ENCODE measurements around the gene NOD1. TPM values are rescaled to one million over a fixed set of nuclear protein-coding genes. Genes with fewer than 3 reads are reported as not detected.

The NOD1 gene
- total RNA-seq, 1 donor from 2014 or later: 3.1 TPM

DNA sequence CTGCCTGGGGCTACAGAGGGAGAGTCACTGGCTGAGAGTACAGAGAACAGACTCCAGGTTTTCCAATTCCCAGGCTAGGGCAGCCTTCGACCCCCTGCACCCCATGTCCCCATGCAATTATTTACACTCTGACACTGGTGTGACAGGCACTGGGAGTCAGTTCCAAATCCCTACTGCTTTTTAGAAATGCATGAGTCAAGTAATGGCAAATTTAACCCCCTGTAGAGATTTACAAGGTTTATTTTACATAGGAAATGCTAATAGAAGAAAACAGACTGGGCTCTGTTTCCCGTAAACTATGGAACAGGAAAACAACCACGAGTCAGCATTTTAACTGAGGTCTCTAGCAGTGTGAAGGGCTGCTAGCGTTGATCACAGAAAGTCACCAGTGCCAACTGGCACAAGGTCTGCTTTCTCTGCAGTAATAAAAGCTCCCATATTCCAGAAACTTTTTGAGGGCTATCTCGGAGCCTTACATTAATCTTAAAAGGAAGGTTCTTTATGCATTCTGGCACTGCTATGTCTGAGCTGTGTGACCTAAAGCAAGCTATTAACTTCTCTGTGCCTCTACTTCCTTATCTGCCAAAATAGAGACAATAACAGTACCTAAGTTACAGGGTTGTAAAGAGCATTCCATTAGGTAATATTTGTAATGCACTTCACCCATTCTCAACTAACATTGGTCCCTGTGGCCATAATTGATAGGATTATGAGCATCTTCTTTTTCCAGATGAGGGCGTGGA lies 28.2 kb downstream of the NOD1 start:
- DNase-seq (ENCODE audit: low read depth): no peak

DNA sequence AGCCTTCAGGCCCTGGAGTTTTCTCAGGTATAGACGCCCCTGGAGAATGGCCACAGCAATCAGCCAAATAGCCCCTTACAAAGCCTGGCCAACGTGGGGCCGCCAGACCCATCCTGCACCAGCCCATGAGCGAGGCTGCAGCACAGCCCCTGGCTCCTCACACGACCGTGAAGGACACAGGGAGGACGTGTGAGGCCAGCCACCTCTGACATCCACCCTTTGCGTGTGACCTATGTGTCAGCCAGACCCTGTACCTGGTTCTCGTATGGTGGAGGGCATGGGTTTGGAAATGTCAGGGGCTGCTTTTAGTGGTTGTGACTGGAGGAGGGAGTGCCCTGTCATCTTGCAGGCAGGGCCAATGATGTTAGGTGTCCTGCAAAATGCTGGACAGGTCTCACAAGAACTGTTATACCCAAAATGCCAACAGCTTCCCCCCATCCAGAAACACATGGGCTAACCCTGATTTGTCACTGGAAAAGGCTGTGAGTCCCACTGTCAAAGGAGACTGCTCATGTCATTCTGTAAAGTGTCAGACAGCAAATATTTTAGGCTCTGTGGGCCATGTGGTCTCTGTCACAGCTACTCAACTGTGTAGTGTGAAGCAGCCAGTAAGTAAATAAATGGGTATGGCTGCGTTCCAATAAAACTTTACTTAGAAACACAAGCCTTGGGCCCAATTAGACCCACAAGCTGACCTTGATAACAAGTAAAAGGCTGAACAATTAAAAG lies 30.0 kb downstream of the NOD1 start:
- DNase-seq (ENCODE audit: low read depth): no peak

GRCh38 chr7:30447466-30447865 lies 31.1 kb downstream of the NOD1 start:
- no peak for DNase-seq (ENCODE audit: low read depth)

- DNase-seq (ENCODE audit: low read depth): no peak
Measured at GRCh38 chr7:30446266-30446665, 32.3 kb downstream of the NOD1 start.

- peak; percentile 70 for DNase-seq (ENCODE audit: low read depth)
Measured at GRCh38 chr7:30445770-30446169, 32.8 kb downstream of the NOD1 start.

DNA sequence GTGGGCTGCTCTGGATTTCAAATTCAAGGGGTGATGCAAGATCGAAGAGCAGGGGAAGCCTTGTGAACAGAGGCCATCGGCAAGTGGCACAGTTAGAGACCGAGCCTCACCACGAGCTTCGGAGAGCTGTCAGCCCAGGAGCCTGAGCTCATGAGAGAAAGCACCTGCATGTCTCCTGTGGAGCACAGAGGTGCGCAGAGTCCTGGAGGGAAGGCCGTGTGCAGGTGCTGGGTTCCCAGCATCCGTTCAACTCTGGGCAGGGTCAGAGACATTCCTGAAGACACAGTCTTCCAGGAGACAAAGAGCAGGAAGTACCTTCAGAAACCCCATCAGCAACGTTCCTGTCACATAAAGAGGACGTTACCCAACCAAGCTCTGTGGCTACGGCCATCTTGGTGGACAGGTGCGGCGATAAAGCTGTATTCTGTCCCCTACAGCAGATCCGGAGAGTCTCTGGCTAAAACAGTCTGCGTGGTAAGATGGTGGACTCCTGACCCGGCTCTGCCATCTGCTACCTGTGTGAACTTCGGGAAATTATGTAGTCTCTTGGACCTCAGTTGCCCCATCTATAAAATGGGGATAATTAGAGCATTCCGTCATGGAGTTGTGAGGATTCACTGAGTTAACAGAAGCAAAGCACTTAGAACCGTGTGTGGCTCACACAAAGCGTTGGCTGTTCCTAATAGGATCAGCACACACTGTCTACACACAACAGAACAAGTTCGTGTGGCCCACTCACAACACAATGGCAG lies 40.6 kb downstream of the NOD1 start:
- no peak for DNase-seq (ENCODE audit: low read depth)

DNA sequence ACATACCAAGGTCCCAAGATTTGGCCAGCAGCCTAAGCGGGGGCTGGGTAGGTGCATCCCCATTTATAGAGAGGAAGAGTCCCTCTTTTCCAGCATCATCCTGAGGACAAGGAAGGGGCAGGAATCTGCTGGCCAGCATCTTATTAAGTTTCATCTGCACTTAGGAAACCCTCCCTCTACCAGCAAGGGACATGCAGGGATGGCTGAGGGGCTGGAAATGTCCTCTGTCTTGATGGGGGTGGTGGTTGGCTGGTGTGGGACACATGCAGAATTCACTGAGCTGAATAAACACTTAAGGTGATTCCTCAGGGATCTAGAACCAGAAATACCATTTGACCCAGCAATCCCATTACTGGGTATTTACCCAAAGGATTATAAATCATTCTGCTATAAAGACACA lies 42.1 kb downstream of the NOD1 start:
- no peak for DNase-seq (ENCODE audit: low read depth)

GRCh38 chr7:30436046-30436445 lies 42.5 kb downstream of the NOD1 start:
- DNase-seq (ENCODE audit: low read depth): no peak

DNA sequence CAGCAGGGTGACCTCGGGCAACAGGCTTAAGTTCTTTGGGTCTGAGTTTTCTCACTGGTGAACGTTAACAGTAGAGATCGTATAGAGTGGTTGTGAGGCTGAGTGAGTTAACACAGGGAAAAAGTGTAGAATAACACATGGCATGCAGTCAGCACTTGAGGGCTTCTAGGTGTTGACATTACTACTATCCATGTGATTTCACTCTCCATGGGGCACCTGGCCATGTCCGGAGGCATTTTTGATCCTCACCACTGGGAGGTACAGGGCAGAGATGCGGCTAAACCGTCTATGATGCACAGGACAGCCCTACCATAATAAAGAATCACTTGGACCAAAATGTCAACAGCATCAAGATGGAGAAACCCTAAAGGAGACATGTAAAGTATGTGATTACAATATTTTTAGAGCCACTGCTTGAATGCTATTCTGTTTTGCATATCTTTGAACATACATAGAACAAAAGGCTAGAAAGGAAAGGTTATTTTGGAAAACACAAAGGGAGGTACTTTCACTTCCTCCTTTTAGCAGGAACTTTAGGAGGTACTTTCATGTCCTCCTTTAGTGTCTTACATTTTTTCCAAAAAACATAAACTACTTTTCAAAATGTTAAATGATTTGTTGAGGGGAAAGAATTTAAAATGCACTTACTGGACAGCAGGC lies 44.3 kb downstream of the NOD1 start:
- DNase-seq (ENCODE audit: low read depth): no peak

DNA sequence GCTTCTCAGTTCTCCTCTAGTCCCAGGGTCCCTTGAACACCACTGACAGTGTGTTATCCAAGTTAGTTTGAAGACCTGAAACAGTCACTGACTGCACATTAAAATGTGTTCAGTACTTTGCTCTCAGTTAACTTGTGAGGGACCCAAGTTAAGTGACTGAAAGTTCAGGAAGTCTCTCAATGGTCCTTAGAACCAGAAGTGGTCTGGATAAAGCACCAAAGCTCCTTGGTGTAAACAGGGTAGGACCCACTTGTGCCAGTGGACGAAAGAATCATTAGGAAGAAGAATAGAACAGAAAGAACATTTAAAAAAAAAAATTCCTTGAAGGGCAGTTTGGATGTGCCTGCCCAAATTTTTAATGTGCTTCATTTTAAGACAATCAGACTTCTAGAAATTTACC lies 45.1 kb downstream of the NOD1 start:
- DNase-seq (ENCODE audit: low read depth): no peak

- peak; percentile 71 for DNase-seq (ENCODE audit: low read depth)
Measured at GRCh38 chr7:30433082-30433481, 45.5 kb downstream of the NOD1 start.

DNA sequence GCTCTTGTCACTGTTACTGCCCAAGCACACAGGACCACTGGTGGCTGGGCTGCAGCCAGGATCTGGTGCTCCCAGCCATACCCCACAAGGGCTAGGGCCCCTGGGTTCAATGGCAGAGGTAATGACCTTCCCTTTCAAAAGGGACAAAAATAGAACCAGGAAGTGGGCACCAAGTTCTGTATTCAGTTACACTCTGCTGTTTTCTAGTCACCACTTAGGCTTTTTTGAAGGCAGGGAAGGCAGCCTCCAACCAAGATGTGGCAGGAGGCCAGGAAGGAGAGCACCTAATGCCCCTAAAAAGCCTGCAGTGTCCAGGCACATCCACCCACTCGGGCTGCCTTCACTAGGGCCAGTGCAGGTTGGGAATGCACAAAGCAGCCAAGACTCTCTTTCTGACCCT lies 47.8 kb downstream of the NOD1 start:
- peak; percentile 16 for DNase-seq (ENCODE audit: low read depth)

DNA sequence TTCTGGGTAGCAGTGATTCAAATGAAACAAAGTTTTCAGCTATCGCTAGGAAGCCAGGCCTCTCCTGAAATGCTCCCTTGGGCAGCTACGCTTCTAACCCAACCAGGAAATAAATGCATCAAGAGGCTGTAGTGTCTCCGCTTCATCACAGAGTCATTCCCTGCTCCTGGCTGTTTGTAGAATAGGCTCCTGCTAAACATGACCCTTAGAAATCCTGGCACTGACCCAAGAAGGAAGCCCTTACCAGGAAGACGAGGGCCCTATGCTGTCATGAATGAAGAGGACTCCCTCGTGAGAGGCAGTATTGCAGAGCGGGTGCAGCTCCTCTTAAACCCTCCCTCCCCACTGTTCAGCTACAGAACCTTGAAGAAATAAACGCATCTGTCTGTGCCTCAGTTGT lies 48.3 kb downstream of the NOD1 start:
- DNase-seq (ENCODE audit: low read depth): peak; percentile 52

DNA sequence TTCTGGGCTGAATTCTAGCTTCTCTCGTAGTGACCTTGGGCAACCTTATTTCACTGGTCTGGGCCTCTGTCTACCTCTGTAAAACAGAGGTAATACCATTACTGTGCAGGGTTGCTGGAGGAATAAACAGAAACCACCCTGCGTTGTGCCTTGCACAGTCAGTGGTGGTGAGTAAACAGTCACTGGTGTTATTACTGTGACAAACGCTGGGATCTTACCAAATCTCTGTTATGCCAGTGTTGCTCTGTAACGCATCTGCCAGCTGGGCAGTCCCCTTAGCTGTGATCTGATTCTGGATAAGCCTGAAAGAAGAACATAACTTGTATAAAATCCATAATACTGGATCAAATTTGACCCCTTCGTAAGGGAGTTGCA lies 49.4 kb downstream of the NOD1 start:
- DNase-seq (ENCODE audit: low read depth): no peak

DNA sequence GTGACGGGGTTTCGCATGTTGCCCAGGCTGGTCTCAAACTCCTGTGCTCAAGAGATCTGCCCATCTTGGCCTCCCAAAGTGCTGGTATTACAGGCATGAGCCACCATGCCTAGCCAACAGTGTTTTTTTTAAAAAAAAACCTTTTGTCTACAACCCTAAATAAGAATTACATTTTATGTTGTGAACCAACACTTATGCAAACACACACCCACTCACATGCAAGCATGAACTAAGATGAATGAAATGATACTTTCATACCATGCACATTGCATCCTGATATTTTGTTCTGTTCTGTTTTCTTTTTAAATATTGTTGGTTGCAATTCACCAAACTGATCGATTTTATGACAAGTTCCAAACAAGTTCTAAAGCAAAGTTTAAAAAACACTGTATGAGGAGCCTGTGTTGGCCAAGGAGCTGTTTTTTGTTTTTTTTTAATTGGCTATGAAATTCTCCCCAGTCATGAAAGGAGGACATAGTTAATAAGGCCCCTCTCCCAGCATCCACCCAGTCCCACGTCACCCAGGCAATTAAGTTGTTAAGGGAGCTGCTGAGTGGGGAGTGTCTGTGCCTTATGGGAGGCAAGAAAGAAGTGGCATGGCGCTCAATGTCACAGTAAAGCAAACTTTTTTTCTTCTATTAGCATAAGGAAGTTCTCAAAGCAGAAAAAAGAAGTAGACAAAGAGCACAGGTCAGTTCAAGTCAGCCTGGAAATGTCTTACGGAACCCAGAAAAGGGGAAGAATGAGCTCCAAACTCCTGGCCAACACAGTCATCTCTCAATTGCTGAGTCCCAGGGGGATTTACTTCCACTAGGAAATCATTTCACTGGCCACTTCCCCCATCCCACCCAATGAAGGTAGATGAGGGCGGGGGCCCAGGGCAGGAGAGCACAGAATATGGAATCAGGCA lies 50.1 kb downstream of the NOD1 start:
- DNase-seq (ENCODE audit: low read depth): no peak

DNA sequence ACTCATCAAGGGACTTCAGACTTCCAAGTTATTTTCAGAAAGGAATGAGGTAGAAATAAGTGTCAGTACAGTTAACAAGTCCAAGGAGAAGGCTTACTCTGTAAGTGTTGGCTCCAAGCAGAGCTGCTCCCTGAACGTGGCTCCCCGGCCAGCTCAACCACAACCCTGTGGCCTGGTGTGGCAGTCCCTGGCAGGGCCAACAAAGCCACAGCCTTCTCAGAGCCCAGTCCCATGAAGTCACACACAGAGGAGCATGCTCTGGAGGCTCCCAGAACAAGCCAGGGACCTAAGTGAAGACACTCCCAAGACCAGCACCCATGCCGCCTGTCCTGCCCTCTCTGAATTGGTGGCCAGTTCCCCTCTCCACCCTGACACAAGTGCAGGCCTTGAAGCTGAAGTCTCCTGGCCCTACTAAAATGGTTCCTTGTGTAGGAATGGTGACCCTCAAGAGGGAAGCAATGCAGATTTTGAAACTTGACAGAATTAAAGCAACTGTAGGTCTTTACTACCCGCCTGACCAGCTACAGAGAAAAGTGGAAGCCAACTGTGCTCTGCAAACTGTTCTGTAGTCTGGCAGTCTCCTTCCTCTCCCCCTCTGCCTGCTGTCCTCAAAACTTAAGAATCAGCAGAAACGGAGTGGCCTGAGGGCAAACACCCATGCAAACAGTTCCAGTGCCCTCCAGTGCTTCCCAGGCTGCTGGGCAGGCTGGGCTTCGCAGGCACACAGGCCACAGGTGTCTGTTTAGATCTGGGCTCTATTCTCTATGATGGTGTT lies 51.1 kb downstream of the NOD1 start:
- DNase-seq (ENCODE audit: low read depth): no peak

DNA sequence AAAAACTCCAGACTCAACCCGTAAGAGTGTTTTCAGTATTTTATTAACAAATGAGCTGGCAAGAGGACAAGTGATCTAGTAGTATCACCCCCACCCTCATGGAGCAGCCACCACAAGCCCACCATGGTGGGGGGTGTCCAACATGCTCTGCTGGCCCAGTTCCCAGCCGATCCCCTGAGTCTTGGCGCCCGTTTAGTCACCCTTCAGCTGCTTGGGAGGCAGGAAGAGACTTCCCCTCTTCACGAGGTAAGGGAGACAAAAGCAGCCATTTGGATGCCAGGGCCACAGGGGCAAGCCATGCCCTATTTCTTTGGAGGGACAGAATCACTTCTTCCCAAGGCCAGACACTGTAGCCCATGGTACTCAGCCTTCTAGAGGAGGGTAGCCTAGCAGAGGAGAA lies 54.1 kb downstream of the NOD1 start:
- no peak for DNase-seq (ENCODE audit: low read depth)

DNA sequence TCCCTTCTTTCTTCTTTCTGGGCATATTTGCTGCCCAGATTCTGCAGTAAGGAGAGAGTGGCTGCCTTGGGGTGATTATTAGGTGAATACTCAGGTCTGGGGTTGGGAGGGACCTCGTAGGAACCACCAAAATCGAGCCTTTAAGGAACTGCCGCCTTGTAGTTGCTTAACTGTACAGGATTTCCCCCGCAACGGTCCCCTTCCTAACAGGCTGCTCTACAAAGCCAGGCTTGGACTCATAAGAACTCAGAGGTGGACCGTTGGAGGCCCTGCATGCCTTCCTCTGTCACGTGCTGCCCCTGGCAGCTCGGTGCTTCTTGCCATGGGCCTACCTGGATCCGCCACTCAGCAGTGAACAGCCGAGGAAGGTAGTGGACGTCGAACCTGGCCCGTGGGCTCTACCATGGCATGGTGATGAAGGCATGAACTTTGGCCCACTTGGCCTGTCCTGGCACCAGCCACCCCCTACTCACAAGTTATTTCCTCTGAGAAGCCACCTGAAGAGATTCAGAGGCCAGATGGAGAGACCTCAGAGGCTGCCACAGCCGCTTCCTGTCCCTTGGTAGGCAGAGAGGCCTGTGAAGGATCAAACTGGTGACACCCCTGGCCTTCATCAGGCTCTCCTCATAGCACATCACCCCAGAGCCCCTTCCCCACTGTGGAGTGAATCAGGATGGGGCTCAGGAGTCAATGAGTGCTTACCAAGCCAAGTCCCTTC lies 54.6 kb downstream of the NOD1 start:
- DNase-seq (ENCODE audit: low read depth): no peak

- DNase-seq (ENCODE audit: low read depth): no peak
Measured at GRCh38 chr7:30422922-30423321, 55.7 kb downstream of the NOD1 start.
